Measurements from ENCODE around the gene RPE65. TPM values are rescaled to one million over a fixed set of nuclear protein-coding genes. Genes with fewer than 3 reads are reported as not detected.

The RPE65 gene
- total and polyA plus RNA-seq, 2 of the 8 experiments (the other 6 are each of a cell fraction or from before 2014, with no cell fraction given): not detected

- Histone ChIP-seq H3K23me2 (ENCODE audit: low read depth, low read length) (peaks cover 4% of the 10 kb centered on the region), H3K36me3 (ENCODE audit: control insufficient read depth in 2 of 4, insufficient read depth in 4 of 4, low read length in 3 of 4) (peaks cover 0 to 25% (median 4%) of the 10 kb centered on the region in 4 experiments; a peak in 5 of 8 replicates), H4K5ac (ENCODE audit: insufficient read length, low read depth, low read length) (no peak overlapping the region), H3K9me3 (ENCODE audit: insufficient read depth in 2 of 2, low read depth in 1 of 2, low read length in 1 of 2) (no peaks in the 10 kb centered on the region), H3K23ac (ENCODE audit: insufficient read length) (no peak overlapping the region), H4K91ac (replicated peaks; ENCODE audit: insufficient read length, low read length) (no peak overlapping the region), H2BK120ac (replicated peaks; ENCODE audit: low read depth, low read length) (no peak overlapping the region), H3K9ac (replicated peaks in 1 of 4; ENCODE audit: extremely low read depth in 1 of 4, low read depth in 3 of 4, low read length in 3 of 4) (no peak overlapping the region), H3K18ac (ENCODE audit: extremely low read depth, low read length) (no peak overlapping the region), H3K4me3 (ENCODE audit: extremely low read depth in 1 of 4, insufficient read depth in 2 of 4, low read depth in 3 of 4, low read length in 4 of 4) (peak overlapping the region; percentile 10 to 98 (median 88); a peak in 4 of 8 replicates), H2AFZ (ENCODE audit: low read length) (no peak overlapping the region), H2BK15ac (ENCODE audit: low read length) (no peak overlapping the region), H3K79me2 (ENCODE audit: control insufficient read depth in 1 of 2, insufficient read depth in 2 of 2, low read length in 2 of 2) (peaks cover 0 to 47% of the 10 kb centered on the region in 2 experiments; a peak in 3 of 4 replicates), H3K27me3 (replicated peaks in 1 of 4; ENCODE audit: control insufficient read depth in 3 of 4, extremely low read depth in 1 of 4, insufficient read depth in 3 of 4, low read length in 3 of 4) (no peaks in the 10 kb centered on the region), H4K20me1 (replicated peaks in 1 of 2; ENCODE audit: control insufficient read depth in 1 of 2, insufficient read depth in 2 of 2, low read length in 2 of 2) (no peaks in the 10 kb centered on the region), H3K27ac (ENCODE audit: low read depth, low read length) (no peak overlapping the region), H2AK5ac (ENCODE audit: low read depth, low read length) (no peak overlapping the region), H3K4me2 (ENCODE audit: insufficient read depth in 1 of 2, low read depth in 2 of 2, low read length in 2 of 2) (peak overlapping the region; percentile 90 to 94; a peak in 3 of 4 replicates), H3K4ac (replicated peaks; ENCODE audit: insufficient read length, low read depth, low read length) (no peak overlapping the region), H3K14ac (ENCODE audit: insufficient read length) (no peak overlapping the region), H3K4me1 (replicated peaks in 1 of 4; ENCODE audit: control insufficient read depth in 3 of 4, insufficient read depth in 4 of 4, low read length in 3 of 4) (peaks cover 0 to 3% (median 1%) of the 10 kb centered on the region in 4 experiments; a peak in 2 of 7 replicates), H4K8ac (ENCODE audit: extremely low read depth, insufficient read depth, low read length) (no peak overlapping the region), H2BK5ac (ENCODE audit: low read depth, low read length) (no peak overlapping the region), H3K79me1 (ENCODE audit: low read depth, low read length) (no peaks in the 10 kb centered on the region), H3K56ac (replicated peaks; ENCODE audit: insufficient read length, low read depth, low read length) (no peak overlapping the region), H2BK12ac (ENCODE audit: low read depth, low read length) (no peak overlapping the region), H2BK20ac (ENCODE audit: low read length) (no peak overlapping the region)
- FAIRE-seq (no peak), DNase-seq (ENCODE audit: low read depth in 1 of 2, low spot score in 2 of 2) (no peak)
- ChIA-PET POLR2A (ENCODE audit: partially characterized antibody) (interaction anchor here (1.2 kb wide), 1 partner anchor 484 kb away, joined by 3 read pairs; no protein-coding TSS in a partner anchor), CTCF (ENCODE audit: partially characterized antibody) (interaction anchor here (0.7 to 2.0 kb wide), 4 partner anchors 11 to 1056 kb away, joined by 3 to 8 read pairs (median 6); no protein-coding TSS in a partner anchor)
- TF ChIP-seq RAD21 (IDR thresholded peaks at IDR 0.05 in 1 of 2, conservative IDR thresholded peaks at IDR 0.05 in 1 of 2; ENCODE audit: low read depth in 2 of 2, low read length in 2 of 2) (no peak), POLR2AphosphoS5 (IDR thresholded peaks at IDR 0.05; ENCODE audit: low read depth, low read length) (no peak), TEAD4 (IDR thresholded peaks at IDR 0.05; ENCODE audit: low read depth, low read length) (no peak), ZNF274 (IDR thresholded peaks at IDR 0.05; ENCODE audit: borderline replicate concordance, extremely low read depth, low read length) (no peak)
- WGBS, 2 experiments (ENCODE audit: extremely low coverage in 1 of 2, insufficient coverage in 1 of 2, insufficient read length in 1 of 2, insufficient replicate concordance in 2 of 2, low coverage in 1 of 2, low lambda C conversion rate in 2 of 2, missing lambda C conversion rate in 1 of 2): 86% methylated on average over 3 of the region's 3 CpGs; no CpG with 5 or more reads in 1 of the 2 experiments
Measured at GRCh38 chr1:68495532-68495931, 45.8 kb upstream of the RPE65 start.

All from H1 (cell line).